GM06990 (cell line): ENCODE results near the gene WIPF1.

ENCODE experiments used
- DNase-seq: peaks from one replicate; pipeline ENCODE4 v3.0.0-alpha.2; 2011; ENCODE audit not compliant: insufficient read length; ENCODE audit errors: extremely low read depth
- H3K27me3 ChIP-seq: replicated peaks from 2 replicates; pipeline ENCODE4 v1.6.0; 2011; ENCODE audit warnings: low read length; ENCODE audit not compliant: control insufficient read depth, insufficient read depth
- H3K36me3 ChIP-seq: 2 replicates; pipeline ENCODE4 v1.5.1; 2011; ENCODE audit warnings: low read length; ENCODE audit not compliant: control insufficient read depth, insufficient read depth
- H3K4me3 ChIP-seq: replicated peaks from 2 replicates; pipeline ENCODE4 v1.5.1; 2011; ENCODE audit warnings: low read depth, mild to moderate bottlenecking, control low read depth, low read length
- TF ChIP-seq, protein P1 (sequence below): IDR thresholded peaks from 2 replicates; pipeline ENCODE4 v1.5.1; 2011; ENCODE audit warnings: low read length, control low read depth, mild to moderate bottlenecking, inconsistent platforms; ENCODE audit not compliant: insufficient read depth, poor library complexity, severe bottlenecking

The WIPF1 gene

DNA sequence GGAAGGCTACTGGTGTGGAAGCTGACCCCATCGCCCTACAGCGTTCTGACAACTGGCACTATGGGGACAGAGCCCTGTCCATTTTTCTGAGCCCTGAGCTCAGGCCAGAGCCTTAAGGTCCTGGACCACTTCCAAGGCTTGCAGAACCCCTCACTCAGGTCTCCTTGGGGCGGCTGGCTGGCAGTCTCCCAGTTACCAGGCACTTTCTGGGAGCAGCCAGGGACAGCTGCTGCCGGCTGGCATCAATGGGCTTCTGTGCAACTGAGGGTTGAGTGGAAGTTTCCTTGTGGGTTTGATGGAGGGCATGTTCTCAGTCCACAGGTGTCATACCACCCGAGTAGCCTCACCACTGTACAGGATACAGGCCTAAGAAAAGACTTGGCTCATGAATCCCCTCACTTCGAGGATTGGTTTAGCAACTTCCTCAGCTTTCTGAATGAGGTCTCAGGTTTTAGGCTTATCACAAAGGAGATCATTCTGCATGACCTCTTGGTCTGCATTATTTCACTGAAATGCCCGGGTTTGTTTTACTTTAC, 27.4 kb upstream of the WIPF1 start:
- TF ChIP-seq, protein P1, sequence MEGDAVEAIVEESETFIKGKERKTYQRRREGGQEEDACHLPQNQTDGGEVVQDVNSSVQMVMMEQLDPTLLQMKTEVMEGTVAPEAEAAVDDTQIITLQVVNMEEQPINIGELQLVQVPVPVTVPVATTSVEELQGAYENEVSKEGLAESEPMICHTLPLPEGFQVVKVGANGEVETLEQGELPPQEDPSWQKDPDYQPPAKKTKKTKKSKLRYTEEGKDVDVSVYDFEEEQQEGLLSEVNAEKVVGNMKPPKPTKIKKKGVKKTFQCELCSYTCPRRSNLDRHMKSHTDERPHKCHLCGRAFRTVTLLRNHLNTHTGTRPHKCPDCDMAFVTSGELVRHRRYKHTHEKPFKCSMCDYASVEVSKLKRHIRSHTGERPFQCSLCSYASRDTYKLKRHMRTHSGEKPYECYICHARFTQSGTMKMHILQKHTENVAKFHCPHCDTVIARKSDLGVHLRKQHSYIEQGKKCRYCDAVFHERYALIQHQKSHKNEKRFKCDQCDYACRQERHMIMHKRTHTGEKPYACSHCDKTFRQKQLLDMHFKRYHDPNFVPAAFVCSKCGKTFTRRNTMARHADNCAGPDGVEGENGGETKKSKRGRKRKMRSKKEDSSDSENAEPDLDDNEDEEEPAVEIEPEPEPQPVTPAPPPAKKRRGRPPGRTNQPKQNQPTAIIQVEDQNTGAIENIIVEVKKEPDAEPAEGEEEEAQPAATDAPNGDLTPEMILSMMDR: no peak
- H3K36me3 ChIP-seq: peaks cover 9% of the 10 kb centered on the region
- H3K4me3 ChIP-seq: no peak overlapping the region
- no peak for DNase-seq
- no peaks in the 10 kb centered on the region for H3K27me3 ChIP-seq

DNA sequence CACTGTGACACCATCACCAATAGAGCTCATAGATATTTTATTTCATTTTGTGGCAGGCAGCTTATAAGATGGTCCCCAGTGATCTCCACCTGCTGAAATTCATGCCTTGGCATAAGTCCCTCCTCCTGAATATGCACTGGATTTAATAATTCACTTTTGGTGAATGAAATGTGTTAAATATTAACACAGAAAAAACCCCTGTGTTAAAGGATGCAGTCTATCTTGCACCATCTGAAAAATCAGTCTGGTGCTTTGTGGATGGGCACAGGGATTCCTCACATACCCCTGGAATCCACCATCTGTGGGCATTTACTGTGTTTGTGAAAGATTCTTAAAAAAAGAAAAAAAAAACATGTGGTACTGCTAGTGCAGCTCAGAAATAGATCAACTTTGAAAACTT, 26.1 kb upstream of the WIPF1 start:
- peaks cover 9% of the 10 kb centered on the region for H3K36me3 ChIP-seq
- no peak overlapping the region for H3K4me3 ChIP-seq
- no peaks in the 10 kb centered on the region for H3K27me3 ChIP-seq
- TF ChIP-seq, protein P1: no peak
- DNase-seq: no peak

DNA sequence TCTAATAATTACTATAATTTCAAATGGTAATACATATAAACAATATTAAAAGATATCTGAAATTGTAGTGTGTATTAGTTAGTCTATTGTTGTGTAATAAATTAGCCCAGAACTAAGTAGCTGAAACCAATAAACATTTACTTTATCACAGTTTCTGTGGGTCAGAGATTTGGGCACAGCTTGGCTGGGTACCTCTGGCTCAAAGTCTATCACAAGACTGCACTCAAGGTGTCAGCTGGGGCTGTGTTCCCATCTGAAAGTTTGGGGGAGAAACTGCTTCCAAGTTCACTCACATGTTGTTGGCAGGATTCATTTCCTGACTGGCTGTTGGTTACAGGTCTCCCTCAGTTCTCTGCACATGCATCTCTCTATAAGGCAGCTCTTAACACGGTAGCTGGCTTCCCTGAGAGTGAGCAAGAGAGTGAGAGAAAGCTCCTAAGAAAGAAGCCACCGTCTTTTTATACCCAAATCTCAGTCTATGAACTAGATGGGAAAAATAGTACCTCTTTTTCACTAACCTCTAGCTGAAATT, 25.6 kb upstream of the WIPF1 start:
- Histone ChIP-seq H3K4me3 (no peak overlapping the region), H3K27me3 (no peaks in the 10 kb centered on the region), H3K36me3 (peaks cover 7% of the 10 kb centered on the region)
- TF ChIP-seq, protein P1: no peak
- no peak for DNase-seq

DNA sequence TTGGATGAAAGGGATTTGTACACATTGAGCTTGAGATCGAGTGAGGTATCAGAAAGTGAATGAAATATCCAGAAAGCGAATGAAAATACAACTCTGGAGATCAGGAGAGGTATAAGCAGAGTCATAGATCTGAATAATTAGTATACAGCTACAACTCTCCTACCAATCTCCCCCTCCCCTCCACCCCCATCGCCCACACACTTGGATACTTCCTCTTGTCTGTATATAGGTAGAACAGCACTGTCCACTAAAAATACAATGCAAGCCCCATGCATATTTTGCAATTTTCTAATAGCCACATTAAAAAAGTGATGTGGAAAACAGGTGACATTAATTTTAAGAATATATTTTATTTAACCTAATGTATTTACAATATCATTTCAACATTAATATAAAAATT, 23.7 kb upstream of the WIPF1 start:
- H3K36me3 ChIP-seq: peaks cover 6% of the 10 kb centered on the region
- H3K27me3 ChIP-seq: no peaks in the 10 kb centered on the region
- TF ChIP-seq, protein P1: no peak
- no peak overlapping the region for H3K4me3 ChIP-seq
- DNase-seq: no peak

DNA sequence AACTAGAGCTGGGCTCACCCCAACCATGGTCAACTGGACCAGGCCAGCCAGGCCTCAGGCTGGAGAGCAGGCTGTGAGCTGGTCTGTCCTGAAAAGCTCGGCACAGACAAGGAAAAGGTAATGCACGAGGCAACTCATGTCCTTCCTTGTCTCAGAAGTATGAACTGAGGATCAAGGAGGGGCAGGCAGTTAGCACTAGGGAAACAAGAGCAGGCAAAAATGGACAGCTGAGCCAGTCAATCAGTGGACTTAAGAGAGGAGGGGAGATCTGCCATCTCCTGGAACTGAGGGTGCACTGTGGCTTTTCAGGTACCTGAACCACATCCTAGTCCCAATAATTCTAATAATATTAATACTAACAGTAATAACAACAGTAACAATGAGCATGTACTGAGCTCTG, 20.6 kb upstream of the WIPF1 start:
- H3K4me3 ChIP-seq: no peak overlapping the region
- DNase-seq: no peak
- H3K36me3 ChIP-seq: peaks cover 3% of the 10 kb centered on the region
- H3K27me3 ChIP-seq: no peaks in the 10 kb centered on the region
- TF ChIP-seq, protein P1: no peak

DNA sequence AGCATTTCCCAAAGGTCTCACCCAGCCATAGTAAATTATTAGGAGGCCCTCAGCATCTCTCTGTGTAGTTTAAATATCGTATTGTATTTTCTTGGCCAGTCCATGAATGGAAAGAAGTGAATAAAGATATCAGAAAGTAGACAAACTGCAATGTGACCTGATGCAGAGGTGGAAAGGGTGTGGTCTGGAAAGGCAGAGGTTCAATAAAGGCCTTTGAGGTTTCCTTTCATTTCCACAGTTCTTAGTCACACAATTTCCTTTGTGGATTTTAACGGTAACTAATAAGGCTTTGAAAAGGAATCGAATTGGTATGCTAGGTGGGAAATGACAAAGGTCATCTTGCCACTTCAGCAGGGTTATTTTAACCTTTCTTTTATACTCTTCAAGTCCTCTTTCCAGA, 20.1 kb upstream of the WIPF1 start:
- TF ChIP-seq, protein P1: no peak
- no peak for DNase-seq
- Histone ChIP-seq H3K36me3 (peaks cover 2% of the 10 kb centered on the region), H3K4me3 (no peak overlapping the region), H3K27me3 (no peaks in the 10 kb centered on the region)
